Stimulated activated CD8-positive, alpha-beta memory T cell treated with anti-CD3 and anti-CD28 coated beads, Interleukin-4, amount 100 ng/mL, for 24 hours (primary cell): ENCODE results near the gene TENM4.

ENCODE experiments used
- DNase-seq: peaks from one replicate; pipeline ENCODE4 v3.0.0-alpha.2; 2020; ENCODE audit warnings: low read depth

The TENM4 gene

GRCh38 chr11:79174045-79175008 is 266.5 kb downstream of the TENM4 start:
- no peak for DNase-seq

GRCh38 chr11:79173615-79174014 is 267.2 kb downstream of the TENM4 start:
- DNase-seq = no peak

GRCh38 chr11:79170321-79170720 is 270.5 kb downstream of the TENM4 start:
- no peak for DNase-seq

GRCh38 chr11:79168530-79169110 is 272.2 kb downstream of the TENM4 start:
- no peak for DNase-seq

- no peak for DNase-seq
These were observed 273.2 kb downstream of the TENM4 start for GRCh38 chr11:79167510-79168188.

- no peak for DNase-seq
These were observed 274.9 kb downstream of the TENM4 start for GRCh38 chr11:79165908-79166307.

- DNase-seq = no peak
These were observed 279.9 kb downstream of the TENM4 start for GRCh38 chr11:79160791-79161403.

GRCh38 chr11:79159657-79160450 is 281.0 kb downstream of the TENM4 start:
- DNase-seq = no peak

- no peak for DNase-seq
These were observed 283.1 kb downstream of the TENM4 start for GRCh38 chr11:79157738-79158137.

- no peak for DNase-seq
These were observed 284.8 kb downstream of the TENM4 start for GRCh38 chr11:79156031-79156430.

- no peak for DNase-seq
These were observed 285.6 kb downstream of the TENM4 start for GRCh38 chr11:79155237-79155636.

GRCh38 chr11:79152511-79152910 is 288.3 kb downstream of the TENM4 start:
- no peak for DNase-seq

- DNase-seq = no peak
These were observed 289.4 kb downstream of the TENM4 start for GRCh38 chr11:79151396-79151795.

GRCh38 chr11:79150966-79151365 is 289.9 kb downstream of the TENM4 start:
- DNase-seq = no peak

GRCh38 chr11:79150320-79150719 is 290.5 kb downstream of the TENM4 start:
- DNase-seq = no peak

GRCh38 chr11:79147731-79148130 is 293.1 kb downstream of the TENM4 start:
- DNase-seq = no peak

- DNase-seq = no peak
These were observed 293.8 kb downstream of the TENM4 start for GRCh38 chr11:79147011-79147410.

GRCh38 chr11:79139900-79140299 is 300.9 kb downstream of the TENM4 start:
- no peak for DNase-seq

GRCh38 chr11:79129702-79130101 is 311.1 kb downstream of the TENM4 start:
- DNase-seq = no peak

- DNase-seq = no peak
These were observed 312.5 kb downstream of the TENM4 start for GRCh38 chr11:79128291-79128690.

- DNase-seq = no peak
These were observed 318.1 kb downstream of the TENM4 start for GRCh38 chr11:79122759-79123158.

GRCh38 chr11:79121351-79121750 is 319.5 kb downstream of the TENM4 start:
- DNase-seq = no peak
